IMR-90 (cell line): ENCODE data around the gene RBP2.

Experiments
- BHLHE40 ChIP-seq: fragments of 150-350 bp; IDR thresholded peaks from 2 replicates; pipeline ENCODE4 v1.6.1; 2016; ENCODE audit warnings: mild to moderate bottlenecking, low read depth, low read length
- CEBPB ChIP-seq: IDR thresholded peaks from 2 replicates; pipeline ENCODE4 v1.6.1; 2012; ENCODE audit warnings: low read depth, low read length, improper control_type of control experiment
- CHD1 ChIP-seq: IDR thresholded peaks from 2 replicates; pipeline ENCODE4 v1.6.1; 2012; ENCODE audit warnings: low read depth, low read length, improper control_type of control experiment
- MAFK ChIP-seq: IDR thresholded peaks from 2 replicates; pipeline ENCODE4 v1.6.1; 2012; ENCODE audit warnings: low read depth, low read length, improper control_type of control experiment
- MAZ ChIP-seq: IDR thresholded peaks from 2 replicates; pipeline ENCODE4 v1.6.1; 2012; ENCODE audit warnings: low read depth, mild to moderate bottlenecking, low read length, improper control_type of control experiment, moderate library complexity, borderline replicate concordance
- NFE2L2 ChIP-seq: fragments of 150-350 bp; IDR thresholded peaks from 2 replicates; pipeline ENCODE4 v1.6.1; 2016; ENCODE audit warnings: low read depth, mild to moderate bottlenecking, low read length
- POLR2A ChIP-seq: IDR thresholded peaks from 2 replicates; pipeline ENCODE4 v1.6.1; 2012; ENCODE audit warnings: mild to moderate bottlenecking, low read depth, low read length
- RAD21 ChIP-seq: IDR thresholded peaks from 2 replicates; pipeline ENCODE4 v1.6.1; 2012; ENCODE audit warnings: low read length, improper control_type of control experiment
- RCOR1 ChIP-seq: IDR thresholded peaks from 2 replicates; pipeline ENCODE4 v1.6.1; 2012; ENCODE audit warnings: mild to moderate bottlenecking, low read length, improper control_type of control experiment; ENCODE audit not compliant: insufficient replicate concordance
- RFX5 ChIP-seq: IDR thresholded peaks from 2 replicates; pipeline ENCODE4 v1.8.0; 2012; ENCODE audit warnings: low read depth, mild to moderate bottlenecking, low read length, moderate library complexity
- SMC3 ChIP-seq: fragments of 150-350 bp; IDR thresholded peaks from 2 replicates; pipeline ENCODE4 v1.6.1; 2016; ENCODE audit warnings: low read depth, mild to moderate bottlenecking, antibody characterized with exemption, low read length, moderate library complexity
- USF2 ChIP-seq: fragments of 150-350 bp; IDR thresholded peaks from 2 replicates; pipeline ENCODE4 v1.6.1; 2017; ENCODE audit warnings: mild to moderate bottlenecking, antibody characterized with exemption, low read length, low read depth
- TF ChIP-seq, protein P1 (sequence below): conservative IDR thresholded peaks from 2 replicates; pipeline ENCODE4 v1.5.1; 2012; ENCODE audit warnings: mild to moderate bottlenecking, low read depth, low read length, improper control_type of control experiment
- TF ChIP-seq, protein P2 (sequence below): fragments of 150-350 bp; IDR thresholded peaks from 2 replicates; pipeline ENCODE4 v1.6.1; 2016; ENCODE audit warnings: low read depth, mild to moderate bottlenecking, low read length, moderate library complexity, borderline replicate concordance

- TF ChIP-seq, protein P1, sequence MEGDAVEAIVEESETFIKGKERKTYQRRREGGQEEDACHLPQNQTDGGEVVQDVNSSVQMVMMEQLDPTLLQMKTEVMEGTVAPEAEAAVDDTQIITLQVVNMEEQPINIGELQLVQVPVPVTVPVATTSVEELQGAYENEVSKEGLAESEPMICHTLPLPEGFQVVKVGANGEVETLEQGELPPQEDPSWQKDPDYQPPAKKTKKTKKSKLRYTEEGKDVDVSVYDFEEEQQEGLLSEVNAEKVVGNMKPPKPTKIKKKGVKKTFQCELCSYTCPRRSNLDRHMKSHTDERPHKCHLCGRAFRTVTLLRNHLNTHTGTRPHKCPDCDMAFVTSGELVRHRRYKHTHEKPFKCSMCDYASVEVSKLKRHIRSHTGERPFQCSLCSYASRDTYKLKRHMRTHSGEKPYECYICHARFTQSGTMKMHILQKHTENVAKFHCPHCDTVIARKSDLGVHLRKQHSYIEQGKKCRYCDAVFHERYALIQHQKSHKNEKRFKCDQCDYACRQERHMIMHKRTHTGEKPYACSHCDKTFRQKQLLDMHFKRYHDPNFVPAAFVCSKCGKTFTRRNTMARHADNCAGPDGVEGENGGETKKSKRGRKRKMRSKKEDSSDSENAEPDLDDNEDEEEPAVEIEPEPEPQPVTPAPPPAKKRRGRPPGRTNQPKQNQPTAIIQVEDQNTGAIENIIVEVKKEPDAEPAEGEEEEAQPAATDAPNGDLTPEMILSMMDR, result no peak
- TF ChIP-seq RAD21 (no peak), POLR2A (no peak), MAFK (no peak), SMC3 (no peak), RCOR1 (no peak), USF2 (no peak), RFX5 (no peak), CHD1 (no peak), NFE2L2 (no peak), MAZ (no peak), BHLHE40 (no peak), CEBPB (no peak)
- TF ChIP-seq, protein P2, sequence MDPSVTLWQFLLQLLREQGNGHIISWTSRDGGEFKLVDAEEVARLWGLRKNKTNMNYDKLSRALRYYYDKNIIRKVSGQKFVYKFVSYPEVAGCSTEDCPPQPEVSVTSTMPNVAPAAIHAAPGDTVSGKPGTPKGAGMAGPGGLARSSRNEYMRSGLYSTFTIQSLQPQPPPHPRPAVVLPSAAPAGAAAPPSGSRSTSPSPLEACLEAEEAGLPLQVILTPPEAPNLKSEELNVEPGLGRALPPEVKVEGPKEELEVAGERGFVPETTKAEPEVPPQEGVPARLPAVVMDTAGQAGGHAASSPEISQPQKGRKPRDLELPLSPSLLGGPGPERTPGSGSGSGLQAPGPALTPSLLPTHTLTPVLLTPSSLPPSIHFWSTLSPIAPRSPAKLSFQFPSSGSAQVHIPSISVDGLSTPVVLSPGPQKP, result no peak
Measured at GRCh38 chr3:139518306-139518705, 42.0 kb upstream of the RBP2 start.
